Measurements from ENCODE around the gene COMT. TPM values are rescaled to one million over a fixed set of nuclear protein-coding genes. Genes with fewer than 3 reads are reported as not detected.

Gene COMT
- total and polyA plus RNA-seq, 5 donors from 2014 or later, result 27.3 to 106 (median 93.0) TPM

DNA sequence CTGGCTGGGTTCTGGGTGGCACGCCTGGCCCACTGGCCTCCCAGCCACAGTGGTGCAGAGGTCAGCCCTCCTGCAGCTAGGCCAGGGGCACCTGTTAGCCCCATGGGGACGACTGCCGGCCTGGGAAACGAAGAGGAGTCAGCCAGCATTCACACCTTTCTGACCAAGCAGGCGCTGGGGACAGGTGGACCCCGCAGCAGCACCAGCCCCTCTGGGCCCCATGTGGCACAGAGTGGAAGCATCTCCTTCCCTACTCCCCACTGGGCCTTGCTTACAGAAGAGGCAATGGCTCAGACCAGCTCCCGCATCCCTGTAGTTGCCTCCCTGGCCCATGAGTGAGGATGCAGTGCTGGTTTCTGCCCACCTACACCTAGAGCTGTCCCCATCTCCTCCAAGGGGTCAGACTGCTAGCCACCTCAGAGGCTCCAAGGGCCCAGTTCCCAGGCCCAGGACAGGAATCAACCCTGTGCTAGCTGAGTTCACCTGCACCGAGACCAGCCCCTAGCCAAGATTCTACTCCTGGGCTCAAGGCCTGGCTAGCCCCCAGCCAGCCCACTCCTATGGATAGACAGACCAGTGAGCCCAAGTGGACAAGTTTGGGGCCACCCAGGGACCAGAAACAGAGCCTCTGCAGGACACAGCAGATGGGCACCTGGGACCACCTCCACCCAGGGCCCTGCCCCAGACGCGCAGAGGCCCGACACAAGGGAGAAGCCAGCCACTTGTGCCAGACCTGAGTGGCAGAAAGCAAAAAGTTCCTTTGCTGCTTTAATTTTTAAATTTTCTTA lies 27.8 kb downstream of the COMT start:
- H3K4me1 Mint-ChIP-seq, result peaks cover 0 to 12% (median 2%) of the 10 kb centered on the region in 4 donors
- Histone ChIP-seq H3K36me3 (ENCODE audit: control insufficient read depth, insufficient read depth, low read length) (peaks cover 3% of the 10 kb centered on the region), H3K27ac (ENCODE audit: insufficient read depth, low read length, poor library complexity, severe bottlenecking) (no peak overlapping the region), H3K9me3 (ENCODE audit: control insufficient read depth in 2 of 2, low read length in 2 of 2) (no peaks in the 10 kb centered on the region), H3K4me3 (ENCODE audit: low read depth, low read length) (no peak overlapping the region), H3K27me3 (ENCODE audit: control insufficient read depth, insufficient read depth, low read length) (no peaks in the 10 kb centered on the region), H3K4me1 (ENCODE audit: control insufficient read depth, insufficient read depth, low read length, poor library complexity, severe bottlenecking) (peaks cover 6% of the 10 kb centered on the region)
- peaks cover 6% of the 10 kb centered on the region for H3K36me3 Mint-ChIP-seq
- DNase-seq, result no peak
- H3K27me3 Mint-ChIP-seq, result no peaks in the 10 kb centered on the region
- no peak for ATAC-seq (ENCODE audit: low read depth in 2 of 2)
- no peak overlapping the region for H3K27ac Mint-ChIP-seq
- H3K9me3 Mint-ChIP-seq, result no peaks in the 10 kb centered on the region
- H3K4me3 Mint-ChIP-seq, result no peak overlapping the region

GRCh38 chr22:19970031-19970478 lies 28.5 kb downstream of the COMT start:
- H3K27ac Mint-ChIP-seq, result no peak overlapping the region
- Histone ChIP-seq H3K4me3 (ENCODE audit: low read depth, low read length) (no peak overlapping the region), H3K36me3 (ENCODE audit: control insufficient read depth, insufficient read depth, low read length) (peaks cover 3% of the 10 kb centered on the region), H3K4me1 (ENCODE audit: control insufficient read depth, insufficient read depth, low read length, poor library complexity, severe bottlenecking) (peaks cover 6% of the 10 kb centered on the region), H3K9me3 (ENCODE audit: control insufficient read depth in 2 of 2, low read length in 2 of 2) (no peaks in the 10 kb centered on the region), H3K27ac (ENCODE audit: insufficient read depth, low read length, poor library complexity, severe bottlenecking) (no peak overlapping the region), H3K27me3 (ENCODE audit: control insufficient read depth, insufficient read depth, low read length) (no peaks in the 10 kb centered on the region)
- H3K36me3 Mint-ChIP-seq, result peaks cover 6% of the 10 kb centered on the region
- H3K27me3 Mint-ChIP-seq, result no peaks in the 10 kb centered on the region
- no peak for DNase-seq
- peaks cover 0 to 14% (median 2%) of the 10 kb centered on the region in 4 donors for H3K4me1 Mint-ChIP-seq
- no peak overlapping the region for H3K4me3 Mint-ChIP-seq
- ATAC-seq (ENCODE audit: low read depth in 2 of 2), result no peak
- H3K9me3 Mint-ChIP-seq, result no peaks in the 10 kb centered on the region

GRCh38 chr22:19970479-19971275 lies 29.1 kb downstream of the COMT start:
- Histone ChIP-seq H3K9me3 (ENCODE audit: control insufficient read depth in 2 of 2, low read length in 2 of 2) (no peaks in the 10 kb centered on the region), H3K27ac (ENCODE audit: insufficient read depth, low read length, poor library complexity, severe bottlenecking) (no peak overlapping the region), H3K4me1 (ENCODE audit: control insufficient read depth, insufficient read depth, low read length, poor library complexity, severe bottlenecking) (peaks cover 6% of the 10 kb centered on the region)

GRCh38 chr22:19971276-19972124 lies 29.9 kb downstream of the COMT start:
- H3K4me1 Mint-ChIP-seq, result peaks cover 0 to 14% (median 2%) of the 10 kb centered on the region in 4 donors
- DNase-seq (peak in 1 of 3 donors; percentile 53), ATAC-seq (ENCODE audit: low read depth in 2 of 2) (peak; percentile 29 to 39)
- H3K27ac ChIP-seq (ENCODE audit: insufficient read depth, low read length, poor library complexity, severe bottlenecking), result no peak overlapping the region
- no peaks in the 10 kb centered on the region for H3K9me3 ChIP-seq (ENCODE audit: control insufficient read depth in 2 of 2, low read length in 2 of 2)
- no peak overlapping the region for H3K4me3 Mint-ChIP-seq
- H3K9me3 Mint-ChIP-seq, result no peaks in the 10 kb centered on the region
- no peaks in the 10 kb centered on the region for H3K27me3 Mint-ChIP-seq
- no peak overlapping the region for H3K27ac Mint-ChIP-seq
- peaks cover 6% of the 10 kb centered on the region for H3K36me3 Mint-ChIP-seq
- H3K4me3 ChIP-seq (ENCODE audit: low read depth, low read length), result no peak overlapping the region
- H3K36me3 ChIP-seq (ENCODE audit: control insufficient read depth, insufficient read depth, low read length), result peaks cover 3% of the 10 kb centered on the region
- no peaks in the 10 kb centered on the region for H3K27me3 ChIP-seq (ENCODE audit: control insufficient read depth, insufficient read depth, low read length)
- peaks cover 6% of the 10 kb centered on the region for H3K4me1 ChIP-seq (ENCODE audit: control insufficient read depth, insufficient read depth, low read length, poor library complexity, severe bottlenecking)

More at GRCh38 chr22:19970479-19971275, 29.1 kb downstream of the COMT start:
- Mint-ChIP-seq H3K36me3 (peaks cover 6% of the 10 kb centered on the region), H3K27me3 (no peaks in the 10 kb centered on the region), H3K4me3 (no peak overlapping the region), H3K4me1 (peaks cover 0 to 14% (median 2%) of the 10 kb centered on the region in 4 donors), H3K27ac (no peak overlapping the region), H3K9me3 (no peaks in the 10 kb centered on the region)
- H3K36me3 ChIP-seq (ENCODE audit: control insufficient read depth, insufficient read depth, low read length), result peaks cover 3% of the 10 kb centered on the region
- peak; percentile 67 to 69 for ATAC-seq (ENCODE audit: low read depth in 2 of 2)
- H3K4me3 ChIP-seq (ENCODE audit: low read depth, low read length), result no peak overlapping the region
- no peaks in the 10 kb centered on the region for H3K27me3 ChIP-seq (ENCODE audit: control insufficient read depth, insufficient read depth, low read length)
- peak; percentile 65 to 75 (median 71) for DNase-seq

GRCh38 chr22:19972251-19972650 lies 30.7 kb downstream of the COMT start:
- DNase-seq (no peak), ATAC-seq (ENCODE audit: low read depth in 2 of 2) (no peak)
- no peaks in the 10 kb centered on the region for H3K9me3 ChIP-seq (ENCODE audit: control insufficient read depth in 2 of 2, low read length in 2 of 2)
- H3K36me3 Mint-ChIP-seq, result peaks cover 3% of the 10 kb centered on the region
- no peaks in the 10 kb centered on the region for H3K9me3 Mint-ChIP-seq
- H3K4me3 Mint-ChIP-seq, result peak overlapping the region in 1 of 4 donors; percentile 62
- peaks cover 6% of the 10 kb centered on the region for H3K4me1 ChIP-seq (ENCODE audit: control insufficient read depth, insufficient read depth, low read length, poor library complexity, severe bottlenecking)
- no peak overlapping the region for H3K27ac Mint-ChIP-seq
- peaks cover 0 to 14% (median 2%) of the 10 kb centered on the region in 4 donors for H3K4me1 Mint-ChIP-seq
- no peak overlapping the region for H3K27ac ChIP-seq (ENCODE audit: insufficient read depth, low read length, poor library complexity, severe bottlenecking)
- H3K27me3 Mint-ChIP-seq, result no peaks in the 10 kb centered on the region
- no peaks in the 10 kb centered on the region for H3K27me3 ChIP-seq (ENCODE audit: control insufficient read depth, insufficient read depth, low read length)
- H3K36me3 ChIP-seq (ENCODE audit: control insufficient read depth, insufficient read depth, low read length), result peaks cover 3% of the 10 kb centered on the region
- H3K4me3 ChIP-seq (ENCODE audit: low read depth, low read length), result no peak overlapping the region

- Histone ChIP-seq H3K9me3 (ENCODE audit: control insufficient read depth in 2 of 2, low read length in 2 of 2) (no peaks in the 10 kb centered on the region), H3K4me3 (ENCODE audit: low read depth, low read length) (no peak overlapping the region), H3K4me1 (ENCODE audit: control insufficient read depth, insufficient read depth, low read length, poor library complexity, severe bottlenecking) (peaks cover 6% of the 10 kb centered on the region), H3K36me3 (ENCODE audit: control insufficient read depth, insufficient read depth, low read length) (peaks cover 3% of the 10 kb centered on the region), H3K27ac (ENCODE audit: insufficient read depth, low read length, poor library complexity, severe bottlenecking) (no peak overlapping the region), H3K27me3 (ENCODE audit: control insufficient read depth, insufficient read depth, low read length) (no peaks in the 10 kb centered on the region)
- H3K4me3 Mint-ChIP-seq, result no peak overlapping the region
- ATAC-seq (ENCODE audit: low read depth in 2 of 2), result no peak
- H3K27me3 Mint-ChIP-seq, result no peaks in the 10 kb centered on the region
- no peak for DNase-seq
- H3K27ac Mint-ChIP-seq, result no peak overlapping the region
- H3K9me3 Mint-ChIP-seq, result no peaks in the 10 kb centered on the region
- H3K36me3 Mint-ChIP-seq, result peaks cover 3% of the 10 kb centered on the region
- peaks cover 0 to 14% (median 2%) of the 10 kb centered on the region in 4 donors for H3K4me1 Mint-ChIP-seq
Measured at GRCh38 chr22:19972652-19973550, 31.3 kb downstream of the COMT start.
